Activated CD4-positive, alpha-beta T cell treated with anti-CD3 and anti-CD28 coated beads, Interleukin-2, amount 50 U/mL, for 48 hours (primary cell): ENCODE measurements around the gene OR10C1.

Experiments used
- DNase-seq, 2 experiments: peaks; one replicate each; pipeline ENCODE4 v3.0.0-alpha.2; 2020

The OR10C1 gene

DNA sequence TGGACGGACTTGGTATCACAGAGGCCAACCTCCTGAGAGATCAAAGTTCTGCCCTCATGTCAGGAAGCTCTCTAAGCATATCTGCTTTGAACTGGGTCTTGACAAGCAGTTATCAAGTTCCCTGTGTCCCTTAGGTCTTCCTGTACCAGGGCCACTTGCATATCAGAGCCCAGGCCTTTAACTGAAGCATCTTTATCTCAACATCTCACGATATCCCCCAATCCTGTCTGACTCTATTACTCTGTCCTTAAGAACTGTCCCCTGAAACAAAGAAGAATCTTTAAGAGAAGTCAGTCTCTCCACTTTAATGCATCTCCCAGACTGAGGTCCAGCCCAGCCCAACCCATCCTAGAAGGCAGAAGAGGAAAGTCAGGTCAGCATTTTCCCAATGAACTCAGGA is 40.5 kb downstream of the OR10C1 start:
- DNase-seq, result no peak

DNA sequence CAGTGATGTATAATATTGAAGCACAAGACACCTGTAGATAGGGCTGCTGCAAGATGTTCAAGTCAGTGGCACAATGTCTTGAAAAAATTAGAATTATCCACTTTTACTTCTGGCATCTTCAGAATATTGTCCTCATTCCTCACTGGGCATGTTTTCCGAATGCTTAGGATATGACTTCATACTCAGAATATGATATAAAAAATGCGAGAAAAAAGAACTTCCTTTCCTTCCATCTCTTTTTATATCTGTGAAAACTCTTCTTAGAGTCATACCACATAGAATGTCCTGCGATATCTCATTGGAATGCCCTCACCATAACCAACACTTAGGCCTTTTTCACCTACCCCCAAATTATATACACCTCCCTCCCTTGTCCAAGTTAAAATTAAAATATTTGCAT is 44.1 kb downstream of the OR10C1 start:
- DNase-seq, result no peak

DNA sequence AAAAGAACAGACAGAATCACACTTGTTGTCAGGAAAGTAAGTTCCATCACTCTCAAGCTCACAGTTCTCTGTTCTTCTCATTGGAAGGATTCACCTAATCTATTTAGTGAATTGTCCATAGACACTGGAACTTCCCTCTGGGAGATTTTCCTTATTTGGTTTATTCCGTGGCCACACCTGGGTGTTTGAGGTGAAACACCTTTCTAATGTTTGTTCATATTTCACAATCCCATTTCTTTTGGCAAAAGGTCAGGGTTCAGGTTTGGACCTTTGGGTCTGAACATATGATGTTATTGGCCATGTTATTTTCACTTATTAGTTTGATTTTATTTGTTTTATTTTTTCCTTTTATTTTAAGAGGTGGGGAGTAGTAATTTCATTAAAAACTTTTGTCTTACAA is 44.6 kb downstream of the OR10C1 start:
- DNase-seq, result no peak

DNA sequence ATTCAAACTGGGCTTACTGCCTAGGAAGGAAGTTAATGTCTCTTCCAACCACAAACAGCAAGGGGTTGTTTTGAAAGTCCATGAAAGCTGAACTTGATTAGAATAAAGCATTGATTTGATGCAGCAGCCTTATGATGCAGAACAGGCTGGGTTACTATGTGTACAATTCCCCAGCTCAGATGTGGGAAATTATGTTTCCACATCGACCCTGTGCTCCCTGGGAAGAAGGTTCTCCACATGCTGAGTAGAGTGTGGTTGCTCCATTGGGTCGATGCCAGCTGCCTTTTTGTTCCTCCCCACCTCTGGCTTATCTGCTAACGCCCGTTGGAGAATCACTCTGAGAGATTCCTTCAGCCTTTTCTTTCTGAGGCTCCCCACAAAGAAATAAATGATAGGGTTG is 47.5 kb downstream of the OR10C1 start:
- DNase-seq, result no peak

DNA sequence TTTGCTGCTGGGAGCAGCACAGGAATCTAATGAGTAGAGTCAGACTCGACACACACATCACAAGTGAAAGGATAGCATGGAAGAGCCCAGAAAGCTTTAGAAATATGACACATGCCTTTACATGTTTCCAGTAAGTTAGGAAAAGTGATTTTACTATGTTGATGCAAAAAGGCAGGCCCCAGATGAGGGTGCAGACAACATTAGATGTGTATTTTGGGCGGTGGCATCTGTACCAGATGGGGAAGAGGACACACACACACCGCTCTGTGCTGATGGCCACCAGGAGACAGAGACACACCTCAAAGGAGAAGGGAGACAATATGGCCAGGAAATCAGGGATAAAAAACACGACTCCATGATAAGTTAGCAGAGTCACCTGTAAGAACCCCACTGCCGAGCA is 48.0 kb downstream of the OR10C1 start:
- DNase-seq, result no peak

DNA sequence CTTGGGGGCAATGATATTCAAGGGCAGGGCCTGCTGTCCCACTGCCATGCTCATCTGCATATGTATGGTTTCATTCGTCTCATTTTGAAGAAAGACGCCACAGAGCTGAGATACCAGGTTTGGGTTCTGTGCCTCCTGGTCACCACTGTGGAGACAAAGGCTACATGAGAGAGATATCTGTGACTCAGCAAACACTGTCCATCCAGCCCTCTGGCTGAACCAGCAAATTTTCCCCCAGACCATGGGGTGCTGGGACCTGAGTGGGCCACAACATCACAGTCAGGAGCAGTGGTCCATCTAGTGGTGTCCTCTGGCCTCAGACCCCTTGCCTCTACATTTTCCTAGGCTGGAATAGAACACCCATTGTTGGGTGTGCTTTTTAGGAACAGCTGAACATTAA is 48.6 kb downstream of the OR10C1 start, which contains the start of gene MAS1L:
Gene MAS1L (minus strand): TSS at position 297 of the 400 bp plus-strand sequence. CDS start 54 bp downstream, at position 243.
- no peak for DNase-seq

DNA sequence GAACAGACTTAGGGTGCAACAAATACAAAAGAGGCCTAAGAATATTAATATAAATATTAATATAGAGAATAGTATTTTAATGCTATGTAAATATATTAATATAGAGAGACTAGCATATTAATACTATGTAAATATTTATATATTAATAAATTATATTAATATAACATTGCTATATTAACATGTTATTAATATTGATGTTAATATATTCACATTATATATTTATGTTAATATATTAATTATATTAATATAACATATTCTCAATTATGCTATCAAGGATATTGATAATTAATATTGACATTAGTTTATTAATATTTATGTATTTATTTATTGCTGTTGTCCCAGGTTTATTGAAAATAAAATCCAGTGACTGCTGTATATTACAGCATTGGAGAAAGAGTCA is 49.8 kb downstream of the OR10C1 start:
- no peak for DNase-seq

DNA sequence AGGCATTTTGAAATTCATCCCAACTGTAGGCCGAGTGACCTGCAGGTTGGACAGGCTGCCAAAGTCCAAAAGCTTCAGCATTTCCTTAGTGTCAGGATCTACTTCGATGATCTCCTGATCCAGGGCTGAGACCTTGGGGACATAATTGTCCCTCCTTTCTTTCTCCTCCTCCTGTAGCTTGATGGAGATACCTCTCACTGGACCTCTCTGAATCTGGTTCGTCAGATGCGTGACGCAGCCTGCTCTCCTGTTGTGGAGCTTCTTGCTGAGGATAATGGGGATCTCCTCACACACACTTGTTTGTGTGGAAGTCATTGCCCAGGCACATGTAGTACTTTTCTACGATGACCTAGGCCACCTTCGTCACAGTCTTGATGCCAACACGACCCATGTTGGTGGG is 50.2 kb downstream of the OR10C1 start:
- DNase-seq, result no peak

DNA sequence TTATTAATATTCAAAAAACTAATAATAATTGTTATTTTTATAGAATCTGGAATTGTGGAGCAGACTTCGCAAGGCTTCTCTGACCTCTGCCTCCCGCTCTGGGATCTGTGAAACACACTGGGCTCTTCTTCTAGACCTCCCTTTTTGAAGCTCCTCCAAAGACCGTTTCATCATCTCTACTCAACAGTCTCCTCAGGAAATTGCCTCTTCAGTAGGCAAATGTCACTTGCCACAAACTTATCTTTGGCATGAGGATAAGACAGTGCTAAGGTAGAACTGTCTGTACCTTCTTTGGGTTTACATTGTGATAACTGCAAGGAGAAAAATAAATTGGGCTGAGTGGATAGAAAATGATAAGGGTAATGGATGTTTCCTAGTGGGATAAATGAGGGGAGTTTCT is 50.9 kb downstream of the OR10C1 start:
- no peak for DNase-seq

DNA sequence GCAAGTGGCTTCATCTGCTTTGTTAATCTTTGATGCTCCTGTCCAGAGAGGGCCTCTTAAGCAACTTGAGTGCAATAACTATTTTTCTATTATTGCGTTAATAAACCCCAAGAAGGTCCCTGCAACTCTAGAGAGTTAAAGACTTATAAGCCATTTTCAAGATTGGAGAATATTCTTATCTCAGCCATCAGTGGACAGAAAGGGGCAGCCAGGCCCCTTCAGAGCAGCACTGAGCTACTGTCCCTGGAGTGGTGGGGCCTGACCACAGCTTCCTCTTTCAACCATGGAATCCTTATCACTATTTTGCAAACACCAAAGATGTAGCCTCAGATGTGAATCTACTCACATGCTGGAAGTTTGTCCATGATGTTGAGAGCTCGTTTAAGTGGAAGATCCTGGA is 51.4 kb downstream of the OR10C1 start:
- DNase-seq, result no peak
